ENCODE data around the gene RPS3A.

RPS3A gene

DNA sequence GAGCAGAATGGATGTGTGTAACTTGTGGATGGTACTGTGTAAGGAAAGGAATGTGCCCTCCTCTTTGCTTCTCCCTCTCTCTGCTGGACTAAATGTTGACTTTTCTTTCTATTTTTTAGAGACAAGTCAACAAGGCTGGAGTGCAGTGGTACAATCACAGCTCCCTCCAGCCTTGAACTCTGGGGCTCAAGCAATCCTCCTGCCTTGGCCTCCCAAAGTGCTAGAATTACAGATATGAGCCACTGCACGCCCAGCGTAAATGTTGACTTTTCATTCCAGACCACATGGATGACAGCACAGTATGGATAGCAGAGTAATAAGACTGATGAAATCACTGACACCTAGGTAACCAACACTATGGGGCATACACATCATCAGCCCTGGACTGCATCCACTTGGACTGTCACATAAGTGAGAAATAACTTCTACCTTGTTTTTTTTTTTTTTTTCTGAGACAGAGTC, 5.1 kb upstream of the RPS3A start:
- no peaks in the 10 kb centered on the region for H3K27me3 ChIP-seq (ENCODE audit: insufficient read depth, low read length)
- H3K27ac ChIP-seq (ENCODE audit: low read depth, low read length), result no peak overlapping the region
- no peaks in the 10 kb centered on the region for H3K79me2 ChIP-seq (ENCODE audit: control insufficient read depth, insufficient read depth, low read length, unreplicated experiment)
- no peak overlapping the region for H3K4me3 ChIP-seq (ENCODE audit: low read depth, low read length)
- no peaks in the 10 kb centered on the region for H3K36me3 ChIP-seq (ENCODE audit: insufficient read depth, low read length)
- H2AFZ ChIP-seq (ENCODE audit: low read length, unreplicated experiment), result no peak overlapping the region
- H3K4me1 ChIP-seq (ENCODE audit: control insufficient read depth, insufficient read depth, low read length, unreplicated experiment), result no peaks in the 10 kb centered on the region

DNA sequence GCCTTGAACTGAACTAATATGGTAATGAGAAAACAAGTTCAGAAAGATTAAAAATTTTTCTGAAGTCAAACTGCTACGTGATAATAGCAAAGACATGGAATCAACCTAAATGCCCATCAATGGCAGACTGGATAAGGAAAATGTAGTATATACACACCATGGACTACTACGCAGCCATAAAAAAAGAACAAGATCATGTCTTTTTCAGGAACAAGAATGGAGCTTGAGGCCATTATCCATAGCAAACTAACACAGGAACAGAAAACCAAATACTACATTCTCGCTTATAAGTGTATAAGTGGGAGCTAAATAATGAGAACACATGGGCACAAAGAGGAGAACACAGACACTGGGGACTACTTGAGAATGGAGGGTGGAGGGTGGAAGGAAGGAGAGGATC, 4.3 kb upstream of the RPS3A start:
- no peak overlapping the region for H3K4me3 ChIP-seq (ENCODE audit: low read depth, low read length)
- 0 out of 2 replicates have a peak, but pooled peaks cover under 1% of the 10 kb centered on the region for H3K36me3 ChIP-seq (ENCODE audit: insufficient read depth, low read length)
- H2AFZ ChIP-seq (ENCODE audit: low read length, unreplicated experiment), result no peak overlapping the region
- H3K79me2 ChIP-seq (ENCODE audit: control insufficient read depth, insufficient read depth, low read length, unreplicated experiment), result peaks cover 8% of the 10 kb centered on the region
- H3K27ac ChIP-seq (ENCODE audit: low read depth, low read length), result no peak overlapping the region
- H3K4me1 ChIP-seq (ENCODE audit: control insufficient read depth, insufficient read depth, low read length, unreplicated experiment), result no peaks in the 10 kb centered on the region
- H3K27me3 ChIP-seq (ENCODE audit: insufficient read depth, low read length), result no peaks in the 10 kb centered on the region

DNA sequence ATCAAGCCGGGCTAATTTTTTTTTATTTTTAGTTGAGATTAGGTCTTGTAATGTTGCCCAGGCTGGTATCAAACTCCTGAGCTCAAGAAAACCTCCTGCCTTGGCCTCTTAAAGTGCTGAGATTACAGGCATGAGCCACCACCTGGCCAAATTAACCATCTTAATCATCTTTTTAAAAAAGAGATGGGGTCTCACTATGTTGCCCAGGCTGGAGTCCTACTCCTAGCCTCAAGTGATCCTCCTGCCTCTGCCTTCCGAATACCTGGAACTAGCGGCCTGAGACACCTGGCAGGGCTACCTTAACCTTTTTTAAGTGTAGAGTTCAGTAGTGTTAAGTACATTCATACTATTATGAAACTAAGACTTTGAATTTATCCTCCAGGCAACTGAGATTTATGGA, 1.7 kb upstream of the RPS3A start:
- H3K4me3 ChIP-seq (ENCODE audit: low read depth, low read length), result no peak overlapping the region
- peaks cover 34% of the 10 kb centered on the region for H3K79me2 ChIP-seq (ENCODE audit: control insufficient read depth, insufficient read depth, low read length, unreplicated experiment)
- H3K36me3 ChIP-seq (ENCODE audit: insufficient read depth, low read length), result peaks cover 24% of the 10 kb centered on the region
- peaks cover 15% of the 10 kb centered on the region for H3K4me1 ChIP-seq (ENCODE audit: control insufficient read depth, insufficient read depth, low read length, unreplicated experiment)
- H3K27me3 ChIP-seq (ENCODE audit: insufficient read depth, low read length), result no peaks in the 10 kb centered on the region
- H2AFZ ChIP-seq (ENCODE audit: low read length, unreplicated experiment), result no peak overlapping the region
- H3K27ac ChIP-seq (ENCODE audit: low read depth, low read length), result no peak overlapping the region

DNA sequence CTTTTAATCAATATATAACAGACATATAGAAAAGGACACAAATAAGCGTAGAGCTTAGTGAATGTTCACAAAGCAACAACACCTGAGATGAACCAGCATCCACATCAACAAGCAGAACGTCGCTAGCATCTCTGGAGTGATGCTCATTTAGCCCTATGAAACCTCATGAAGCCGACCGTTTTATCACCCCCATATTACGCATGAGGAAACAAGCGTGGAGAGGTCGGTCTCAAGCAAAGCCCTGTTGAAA, 524 bp upstream of the RPS3A start:
- H3K27me3 ChIP-seq (ENCODE audit: insufficient read depth, low read length), result no peaks in the 10 kb centered on the region

DNA sequence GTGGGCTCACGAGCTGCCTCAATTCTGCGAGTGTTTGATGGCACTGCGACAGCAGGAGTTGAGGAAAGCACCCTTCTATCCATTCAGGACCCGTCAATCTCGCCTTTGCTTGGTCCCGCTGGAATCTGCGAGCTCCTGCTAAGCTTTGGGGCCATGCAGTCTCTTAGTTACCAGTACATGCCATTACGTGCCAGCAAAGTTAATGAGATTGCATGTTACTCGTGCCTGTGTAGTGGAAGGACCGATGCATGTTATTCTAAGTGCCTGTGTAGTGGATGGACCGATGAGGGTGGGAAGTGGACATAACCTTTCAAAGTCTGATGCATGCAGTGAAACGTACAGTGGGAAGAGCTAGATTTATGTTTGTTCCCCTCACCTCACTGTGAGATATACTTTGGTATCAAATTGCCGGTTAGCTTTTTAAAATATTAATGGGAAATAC, 569 bp downstream of the RPS3A start:
- peak overlapping the region; percentile 75 for H3K27ac ChIP-seq (ENCODE audit: low read depth, low read length)
- peak overlapping the region; percentile 98 for H3K4me3 ChIP-seq (ENCODE audit: low read depth, low read length)
- H3K27me3 ChIP-seq (ENCODE audit: insufficient read depth, low read length), result no peaks in the 10 kb centered on the region
- peaks cover 15% of the 10 kb centered on the region for H3K4me1 ChIP-seq (ENCODE audit: control insufficient read depth, insufficient read depth, low read length, unreplicated experiment)
- peak overlapping the region; percentile 44 for H2AFZ ChIP-seq (ENCODE audit: low read length, unreplicated experiment)
- peaks cover 36% of the 10 kb centered on the region for H3K79me2 ChIP-seq (ENCODE audit: control insufficient read depth, insufficient read depth, low read length, unreplicated experiment)
- H3K36me3 ChIP-seq (ENCODE audit: insufficient read depth, low read length), result peaks cover 43% of the 10 kb centered on the region

More for the DNA sequence above, 524 bp upstream of the RPS3A start:
- Histone ChIP-seq H2AFZ (ENCODE audit: low read length, unreplicated experiment) (peak overlapping the region; percentile 95), H3K27ac (ENCODE audit: low read depth, low read length) (peak overlapping the region; percentile 17; the same call in 1 of the 2 replicates), H3K4me1 (ENCODE audit: control insufficient read depth, insufficient read depth, low read length, unreplicated experiment) (peaks cover 15% of the 10 kb centered on the region), H3K36me3 (ENCODE audit: insufficient read depth, low read length) (peaks cover 35% of the 10 kb centered on the region), H3K4me3 (ENCODE audit: low read depth, low read length) (peak overlapping the region; percentile 98), H3K79me2 (ENCODE audit: control insufficient read depth, insufficient read depth, low read length, unreplicated experiment) (peaks cover 36% of the 10 kb centered on the region)

DNA sequence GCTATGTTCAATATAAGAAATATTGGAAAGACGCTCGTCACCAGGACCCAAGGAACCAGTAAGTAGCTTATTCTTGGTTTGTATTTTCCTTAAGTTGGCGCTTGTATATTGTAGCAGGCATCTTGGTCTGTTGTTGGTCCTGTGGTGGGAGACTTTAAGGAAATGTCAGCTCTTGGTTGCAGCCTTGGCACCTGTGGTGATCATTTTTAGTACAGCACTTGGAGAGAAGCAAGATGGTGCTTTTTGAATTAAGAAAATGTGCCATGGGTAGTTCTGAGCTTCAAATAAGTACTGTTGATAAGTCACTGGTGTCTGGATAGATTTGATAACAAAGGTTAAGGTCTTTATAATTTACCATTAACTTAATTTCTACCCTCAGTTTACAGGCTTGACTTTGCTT, 1.1 kb downstream of the RPS3A start:
- Histone ChIP-seq H2AFZ (ENCODE audit: low read length, unreplicated experiment) (no peak overlapping the region), H3K36me3 (ENCODE audit: insufficient read depth, low read length) (peaks cover 47% of the 10 kb centered on the region), H3K27ac (ENCODE audit: low read depth, low read length) (peak overlapping the region; percentile 75; the same call in 1 of the 2 replicates)

DNA sequence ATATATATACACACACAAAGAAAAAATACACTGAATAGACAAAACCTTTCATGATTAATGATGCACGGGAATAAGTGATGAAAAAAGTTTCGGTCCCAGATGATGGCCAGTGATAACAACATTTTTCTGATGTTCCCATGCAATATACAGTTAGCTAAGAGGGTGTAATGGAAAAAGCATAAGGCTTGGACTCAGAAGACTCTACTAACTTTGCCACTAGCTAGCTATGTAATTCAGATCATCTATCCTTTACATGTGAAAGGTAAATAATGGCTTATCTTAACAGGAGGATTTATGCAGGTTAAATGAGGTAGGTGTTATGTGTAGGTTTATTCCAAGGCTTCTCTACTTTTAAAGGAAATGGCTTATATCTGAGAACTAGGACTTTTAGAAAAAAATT, 4.3 kb downstream of the RPS3A start:
- no peak overlapping the region for H3K27ac ChIP-seq (ENCODE audit: low read depth, low read length)
- H3K27me3 ChIP-seq (ENCODE audit: insufficient read depth, low read length), result no peaks in the 10 kb centered on the region
- H3K4me3 ChIP-seq (ENCODE audit: low read depth, low read length), result no peak overlapping the region
- peaks cover 36% of the 10 kb centered on the region for H3K79me2 ChIP-seq (ENCODE audit: control insufficient read depth, insufficient read depth, low read length, unreplicated experiment)
- peaks cover 15% of the 10 kb centered on the region for H3K4me1 ChIP-seq (ENCODE audit: control insufficient read depth, insufficient read depth, low read length, unreplicated experiment)
- peaks cover 61% of the 10 kb centered on the region for H3K36me3 ChIP-seq (ENCODE audit: insufficient read depth, low read length)
- H2AFZ ChIP-seq (ENCODE audit: low read length, unreplicated experiment), result no peak overlapping the region

More for the DNA sequence above, 1.1 kb downstream of the RPS3A start:
- Histone ChIP-seq H3K4me1 (ENCODE audit: control insufficient read depth, insufficient read depth, low read length, unreplicated experiment) (peaks cover 15% of the 10 kb centered on the region), H3K4me3 (ENCODE audit: low read depth, low read length) (peak overlapping the region; percentile 98), H3K27me3 (ENCODE audit: insufficient read depth, low read length) (no peaks in the 10 kb centered on the region), H3K79me2 (ENCODE audit: control insufficient read depth, insufficient read depth, low read length, unreplicated experiment) (peaks cover 36% of the 10 kb centered on the region)

DNA sequence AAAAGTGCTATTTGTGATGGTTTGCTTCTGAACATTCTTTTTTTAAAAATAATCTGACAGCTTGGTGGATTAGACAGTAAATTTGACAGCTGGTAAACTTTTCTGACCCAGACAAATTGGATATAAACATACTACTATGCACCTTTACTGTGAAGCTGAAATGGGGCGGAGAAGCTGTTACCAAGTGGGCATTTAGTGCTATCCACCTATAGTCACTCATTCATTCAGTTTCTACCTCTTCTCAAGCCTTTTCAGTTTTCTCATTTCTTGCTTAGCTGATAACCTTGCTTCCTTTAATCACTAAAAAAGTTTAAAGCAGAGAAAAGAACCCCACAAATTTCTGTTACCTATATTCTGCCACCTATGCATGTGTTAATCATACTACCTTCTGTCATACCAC, 5.2 kb downstream of the RPS3A start:
- H2AFZ ChIP-seq (ENCODE audit: low read length, unreplicated experiment), result no peak overlapping the region
- H3K27ac ChIP-seq (ENCODE audit: low read depth, low read length), result no peak overlapping the region
- H3K36me3 ChIP-seq (ENCODE audit: insufficient read depth, low read length), result peaks cover 61% of the 10 kb centered on the region
- H3K4me3 ChIP-seq (ENCODE audit: low read depth, low read length), result no peak overlapping the region
- H3K27me3 ChIP-seq (ENCODE audit: insufficient read depth, low read length), result no peaks in the 10 kb centered on the region
- H3K79me2 ChIP-seq (ENCODE audit: control insufficient read depth, insufficient read depth, low read length, unreplicated experiment), result peaks cover 34% of the 10 kb centered on the region
- H3K4me1 ChIP-seq (ENCODE audit: control insufficient read depth, insufficient read depth, low read length, unreplicated experiment), result peaks cover 15% of the 10 kb centered on the region

DNA sequence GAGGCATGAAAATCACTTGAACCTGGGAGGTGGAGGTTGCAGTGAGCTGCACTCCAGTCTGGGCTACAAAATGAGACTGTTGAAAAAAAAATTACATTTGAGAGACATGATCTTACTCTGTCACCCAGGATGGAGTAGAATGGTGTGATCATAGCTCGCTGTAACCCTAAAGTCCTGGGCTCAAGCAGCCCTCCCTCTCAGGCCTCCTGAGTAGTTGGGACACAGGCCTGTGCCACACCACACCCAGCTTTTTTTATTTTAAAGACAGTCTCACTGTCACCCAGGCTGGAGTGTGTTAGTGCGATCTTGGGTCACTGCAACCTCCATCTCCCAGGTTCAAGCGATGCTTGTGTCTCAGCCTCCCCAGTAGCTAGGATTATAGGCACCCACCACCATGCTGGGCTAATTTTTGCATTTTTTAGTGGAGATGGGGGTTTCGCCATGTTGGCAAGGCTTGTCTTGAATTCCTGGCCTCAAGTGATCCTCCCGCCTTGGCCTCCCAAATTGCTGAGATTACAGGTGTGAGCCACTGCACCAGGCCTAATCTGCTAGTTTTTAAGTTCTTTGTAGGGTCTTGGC, 6.1 kb downstream of the RPS3A start:
- peaks cover 57% of the 10 kb centered on the region for H3K36me3 ChIP-seq (ENCODE audit: insufficient read depth, low read length)
- peaks cover 25% of the 10 kb centered on the region for H3K79me2 ChIP-seq (ENCODE audit: control insufficient read depth, insufficient read depth, low read length, unreplicated experiment)
- no peaks in the 10 kb centered on the region for H3K27me3 ChIP-seq (ENCODE audit: insufficient read depth, low read length)
- no peak overlapping the region for H3K27ac ChIP-seq (ENCODE audit: low read depth, low read length)
- H3K4me3 ChIP-seq (ENCODE audit: low read depth, low read length), result no peak overlapping the region
- H3K4me1 ChIP-seq (ENCODE audit: control insufficient read depth, insufficient read depth, low read length, unreplicated experiment), result peaks cover 15% of the 10 kb centered on the region
- H2AFZ ChIP-seq (ENCODE audit: low read length, unreplicated experiment), result no peak overlapping the region

DNA sequence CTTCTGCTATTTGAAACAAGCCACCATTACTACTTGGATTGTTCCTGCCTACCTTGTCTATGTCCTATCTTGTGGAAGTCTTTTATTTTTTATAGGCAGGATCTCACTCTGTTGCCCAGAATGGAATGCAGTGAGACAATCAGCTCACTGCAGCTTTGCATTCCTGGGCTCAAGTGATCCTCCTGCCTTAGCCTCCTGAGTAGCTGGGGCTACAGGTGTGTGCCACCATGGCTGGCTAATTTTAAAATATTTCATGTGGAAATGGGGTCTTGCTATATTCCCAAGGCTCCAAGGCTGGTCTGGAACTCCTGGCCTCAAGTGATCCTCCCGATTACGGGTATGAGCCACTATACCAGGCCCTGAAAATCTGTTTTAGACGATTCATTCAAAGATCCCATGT, 7.6 kb downstream of the RPS3A start:
- Histone ChIP-seq H2AFZ (ENCODE audit: low read length, unreplicated experiment) (no peak overlapping the region), H3K27me3 (ENCODE audit: insufficient read depth, low read length) (no peaks in the 10 kb centered on the region), H3K27ac (ENCODE audit: low read depth, low read length) (no peak overlapping the region), H3K36me3 (ENCODE audit: insufficient read depth, low read length) (peaks cover 43% of the 10 kb centered on the region), H3K4me3 (ENCODE audit: low read depth, low read length) (no peak overlapping the region), H3K4me1 (ENCODE audit: control insufficient read depth, insufficient read depth, low read length, unreplicated experiment) (peaks cover 4% of the 10 kb centered on the region), H3K79me2 (ENCODE audit: control insufficient read depth, insufficient read depth, low read length, unreplicated experiment) (peaks cover 9% of the 10 kb centered on the region)

DNA sequence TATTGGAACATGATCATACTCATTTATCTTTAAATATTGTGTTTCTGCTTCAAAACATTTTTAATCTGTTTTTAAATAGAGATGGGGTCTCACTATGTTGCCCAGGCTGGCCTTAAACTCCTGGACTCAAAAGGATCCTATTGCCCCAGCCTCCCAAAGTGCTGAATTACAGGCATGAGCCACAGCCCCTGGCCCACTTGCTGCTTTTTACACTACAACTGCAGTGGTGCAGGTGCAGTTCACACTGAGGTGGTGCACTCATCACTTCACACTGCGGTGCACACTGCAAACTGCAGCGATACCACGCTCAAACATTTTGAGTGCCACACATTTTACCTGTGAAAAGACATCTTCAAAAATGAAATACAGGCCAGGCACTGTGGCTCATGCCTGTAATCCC, 10.8 kb downstream of the RPS3A start:
- no peak overlapping the region for H2AFZ ChIP-seq (ENCODE audit: low read length, unreplicated experiment)
- no peak overlapping the region for H3K4me3 ChIP-seq (ENCODE audit: low read depth, low read length)
- peaks cover 7% of the 10 kb centered on the region for H3K4me1 ChIP-seq (ENCODE audit: control insufficient read depth, insufficient read depth, low read length, unreplicated experiment)
- H3K36me3 ChIP-seq (ENCODE audit: insufficient read depth, low read length), result peaks cover 21% of the 10 kb centered on the region; the same call in 1 of the 2 replicates
- H3K27me3 ChIP-seq (ENCODE audit: insufficient read depth, low read length), result no peaks in the 10 kb centered on the region
- no peaks in the 10 kb centered on the region for H3K79me2 ChIP-seq (ENCODE audit: control insufficient read depth, insufficient read depth, low read length, unreplicated experiment)
- H3K27ac ChIP-seq (ENCODE audit: low read depth, low read length), result no peak overlapping the region

All from ACC112 (cell line).